HL-60 (cell line): ENCODE results near the gene MMRN1.

Source experiments
- CTCF ChIP-seq: IDR thresholded peaks from one replicate; pipeline ENCODE4 v1.5.1; 2011; ENCODE audit warnings: low read length, control low read depth, inconsistent platforms; ENCODE audit not compliant: insufficient read depth
- POLR2AphosphoS5 ChIP-seq: IDR thresholded peaks from 2 replicates; pipeline ENCODE4 v1.6.1; 2012; ENCODE audit warnings: low read depth
- REST ChIP-seq: IDR thresholded peaks from 2 replicates; pipeline ENCODE4 v1.6.1; 2012; ENCODE audit warnings: low read depth; ENCODE audit not compliant: insufficient replicate concordance

GRCh38 chr4:89922848-89923416 lies 28.3 kb downstream of the MMRN1 start:
- TF ChIP-seq POLR2AphosphoS5 (no peak), CTCF (no peak), REST (no peak)
